Right lobe of liver (tissue), 4 donors: Measurements from ENCODE around the gene OBSL1.

Source experiments
- POLR2A ChIP-seq: fragments of 450-650 bp; IDR thresholded peaks from one replicate; pipeline ENCODE4 v1.6.1; 2017; ENCODE audit warnings: antibody characterized with exemption, mild to moderate bottlenecking
- TF ChIP-seq, protein P1 (sequence below), 4 donors: fragments of 200-600 bp in 3 of 4; fragments of 450-650 bp in 1 of 4; IDR thresholded peaks; one replicate each; pipeline versions ENCODE4 v1.5.1 to v1.8.0; 2016 to 2022; ENCODE audit warnings: antibody characterized with exemption in 4 of 4, mild to moderate bottlenecking in 2 of 4
- donor health status: DM: no; HTN: no; CAD: no.
- donor health status: DM: no; HTN: no; CAD: no.
- donor health status: DM: no; HTN: yes; CAD: no.

GRCh38 chr2:219554350-219554749 is 17.0 kb downstream of the OBSL1 start:
- TF ChIP-seq, protein P1, sequence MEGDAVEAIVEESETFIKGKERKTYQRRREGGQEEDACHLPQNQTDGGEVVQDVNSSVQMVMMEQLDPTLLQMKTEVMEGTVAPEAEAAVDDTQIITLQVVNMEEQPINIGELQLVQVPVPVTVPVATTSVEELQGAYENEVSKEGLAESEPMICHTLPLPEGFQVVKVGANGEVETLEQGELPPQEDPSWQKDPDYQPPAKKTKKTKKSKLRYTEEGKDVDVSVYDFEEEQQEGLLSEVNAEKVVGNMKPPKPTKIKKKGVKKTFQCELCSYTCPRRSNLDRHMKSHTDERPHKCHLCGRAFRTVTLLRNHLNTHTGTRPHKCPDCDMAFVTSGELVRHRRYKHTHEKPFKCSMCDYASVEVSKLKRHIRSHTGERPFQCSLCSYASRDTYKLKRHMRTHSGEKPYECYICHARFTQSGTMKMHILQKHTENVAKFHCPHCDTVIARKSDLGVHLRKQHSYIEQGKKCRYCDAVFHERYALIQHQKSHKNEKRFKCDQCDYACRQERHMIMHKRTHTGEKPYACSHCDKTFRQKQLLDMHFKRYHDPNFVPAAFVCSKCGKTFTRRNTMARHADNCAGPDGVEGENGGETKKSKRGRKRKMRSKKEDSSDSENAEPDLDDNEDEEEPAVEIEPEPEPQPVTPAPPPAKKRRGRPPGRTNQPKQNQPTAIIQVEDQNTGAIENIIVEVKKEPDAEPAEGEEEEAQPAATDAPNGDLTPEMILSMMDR (IDR thresholded peaks at IDR 0.05): no peak
- TF ChIP-seq POLR2A: no peak
